Fibroblast of villous mesenchyme (primary cell): ENCODE results near the gene CACNA1C. TPM values are rescaled to one million over a fixed set of nuclear protein-coding genes. Genes with fewer than 3 reads are reported as not detected.

Source experiments
- DNase-seq: peaks from one replicate; pipeline ENCODE4 v3.0.0-alpha.2; 2010; ENCODE audit warnings: low read depth
- H3K4me3 ChIP-seq: 2 replicates; pipeline ENCODE4 v1.5.1; 2011; ENCODE audit warnings: low read depth, mild to moderate bottlenecking, low read length
- CTCF ChIP-seq: IDR thresholded peaks from 2 replicates; pipeline ENCODE4 v1.5.1; 2012; ENCODE audit warnings: low read depth, mild to moderate bottlenecking, low read length; ENCODE audit not compliant: insufficient read depth
- total RNA-seq: library from RNA; depleted of rRNA; stranded (reverse); fragments of >200 nt; gene quantifications from 2 replicates; pipeline ENCODE4 v1.2.3, GENCODE V29; 2012

The CACNA1C gene
- total RNA-seq, 1 donor, result 11.7 TPM

- no peak for TF ChIP-seq CTCF
- no peak overlapping the region for H3K4me3 ChIP-seq
- DNase-seq, result no peak
Observed at GRCh38 chr12:2190896-2191533, 138.2 kb downstream of the CACNA1C start.

GRCh38 chr12:2191534-2192153 lies 138.9 kb downstream of the CACNA1C start:
- no peak for TF ChIP-seq CTCF
- no peak for DNase-seq

DNA sequence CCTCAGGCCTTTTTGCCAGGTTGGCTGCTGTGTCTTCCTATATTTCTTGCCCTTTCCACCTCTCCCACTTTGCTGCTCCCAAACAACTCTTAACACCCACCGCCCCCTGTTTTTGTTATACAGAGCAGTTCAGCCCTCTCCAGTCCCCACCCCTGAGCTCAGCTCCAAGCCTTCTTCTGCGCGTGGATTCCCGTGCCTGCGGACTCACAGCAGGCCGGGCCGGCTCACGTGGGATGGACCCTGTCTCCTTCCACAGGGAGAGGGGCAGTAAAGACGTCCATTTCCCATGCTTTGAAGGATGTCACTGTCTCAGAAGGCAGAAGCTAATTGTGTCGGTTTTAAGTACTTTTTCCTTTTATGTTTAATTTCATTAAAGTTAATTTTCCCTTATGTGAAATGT lies 139.4 kb downstream of the CACNA1C start:
- no peak for DNase-seq
- no peak for TF ChIP-seq CTCF
- H3K4me3 ChIP-seq, result no peak overlapping the region

More at GRCh38 chr12:2191534-2192153, 138.9 kb downstream of the CACNA1C start:
- H3K4me3 ChIP-seq, result no peak overlapping the region

DNA sequence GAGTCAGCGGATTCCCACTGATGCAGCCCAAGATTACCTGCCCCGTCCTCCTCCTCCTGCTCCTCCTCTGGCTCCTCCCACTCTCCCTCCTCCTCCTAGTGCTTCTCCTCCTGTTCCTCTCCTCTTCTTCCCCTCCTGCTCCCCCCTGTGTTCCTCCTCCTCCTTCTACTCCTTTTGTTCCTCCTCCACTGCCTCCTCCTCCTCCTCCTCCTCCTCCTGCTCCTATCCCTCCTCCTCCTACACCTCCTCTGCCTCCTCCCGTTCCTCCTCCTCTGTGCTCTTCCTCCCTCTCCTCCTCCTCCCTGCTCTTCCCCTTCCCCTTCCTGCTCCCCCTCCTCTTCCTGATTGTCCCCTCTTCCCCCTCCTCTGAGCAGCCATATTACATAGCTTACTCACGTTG lies 141.3 kb downstream of the CACNA1C start:
- no peak for DNase-seq
- no peak overlapping the region for H3K4me3 ChIP-seq
- no peak for TF ChIP-seq CTCF

DNA sequence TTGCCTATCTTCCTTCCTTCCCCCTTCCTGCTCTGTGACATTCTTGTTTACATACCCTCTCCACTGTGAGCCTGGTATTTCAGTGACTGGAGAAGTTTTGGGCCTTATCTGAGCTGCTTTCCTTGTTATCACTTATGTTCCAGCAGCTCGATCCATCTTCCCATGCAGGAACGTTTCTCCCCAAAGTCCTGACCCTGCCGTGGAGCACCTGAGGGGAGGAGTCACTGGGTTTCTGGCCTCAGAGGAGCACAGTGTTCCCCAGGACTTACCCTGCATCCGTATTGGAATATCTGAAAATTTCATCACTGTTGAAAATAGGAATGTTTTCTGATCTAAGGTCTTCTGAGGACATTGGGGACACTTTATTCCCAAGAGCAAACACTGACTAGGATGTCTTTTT lies 141.8 kb downstream of the CACNA1C start:
- no peak for DNase-seq
- H3K4me3 ChIP-seq, result no peak overlapping the region
- no peak for TF ChIP-seq CTCF

DNA sequence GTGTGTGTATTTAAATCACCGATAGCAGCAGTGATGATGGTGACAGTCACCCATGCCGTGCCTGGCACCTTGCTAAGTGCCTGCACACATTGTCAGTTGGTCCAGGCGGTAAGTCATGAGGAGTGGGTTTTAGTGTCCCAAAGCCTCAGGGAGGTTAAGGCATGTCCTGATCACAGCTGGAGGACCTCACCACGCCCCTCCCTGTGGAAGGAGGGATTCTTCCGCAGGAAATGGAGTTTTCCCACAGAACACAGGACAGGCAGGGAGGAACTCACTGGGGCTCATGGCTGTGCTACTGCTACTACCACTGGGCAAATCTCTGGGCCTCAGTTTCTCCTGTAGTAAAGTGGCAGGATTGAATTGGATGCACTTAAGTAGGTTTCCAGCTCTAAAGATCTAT lies 142.3 kb downstream of the CACNA1C start:
- no peak for TF ChIP-seq CTCF
- DNase-seq, result no peak
- no peak overlapping the region for H3K4me3 ChIP-seq
